HEK293T (cell line): ENCODE measurements around the gene OR4F6.
"Not testable (repeated sequence)": the region's sequence is repeated elsewhere in the genome, so short reads cannot be mapped to it uniquely, and the experiment has no call there.

Experiments
- CTCF ChIA-PET: fragments of 350-600 bp; formaldehyde crosslinking; extraction: SDS; loops from one replicate; lab custom pipeline; 2021; ENCODE audit warnings: antibody characterized with exemption, inconsistent platforms; lab: Yijun Ruan, JAX
- POLR2A ChIA-PET: fragments of 350-600 bp; formaldehyde crosslinking; extraction: SDS; loops from one replicate; lab custom pipeline; 2020; ENCODE audit warnings: antibody characterized with exemption, inconsistent platforms; lab: Yijun Ruan, JAX
- DNase-seq: peaks from one replicate; pipeline ENCODE4 v3.0.0; 2012; ENCODE audit warnings: mixed read lengths; ENCODE audit errors: extremely low spot score
- ARNT ChIP-seq: fragments of 450-650 bp; IDR thresholded peaks from 2 replicates; pipeline ENCODE4 v1.6.1; 2017; ENCODE audit warnings: mild to moderate bottlenecking
- BHLHE40 ChIP-seq: fragments of 450-650 bp; IDR thresholded peaks from 2 replicates; pipeline ENCODE4 v1.6.1; 2016; ENCODE audit warnings: mild to moderate bottlenecking, moderate library complexity, borderline replicate concordance
- CTBP1 ChIP-seq: fragments of 450-650 bp; IDR thresholded peaks from 2 replicates; pipeline ENCODE4 v1.6.1; 2016; ENCODE audit warnings: borderline replicate concordance
- ELF4 ChIP-seq: fragments of 450-650 bp; IDR thresholded peaks from 2 replicates; pipeline ENCODE4 v1.6.1; 2017; ENCODE audit warnings: antibody characterized with exemption
- FOXA1 ChIP-seq: fragments of 450-650 bp; IDR thresholded peaks from 2 replicates; pipeline ENCODE4 v1.6.1; 2016; ENCODE audit warnings: mild to moderate bottlenecking
- FOXK2 ChIP-seq: fragments of 450-650 bp; IDR thresholded peaks from 2 replicates; pipeline ENCODE4 v1.6.1; 2016; ENCODE audit warnings: mild to moderate bottlenecking
- FOXM1 ChIP-seq: fragments of 450-650 bp; IDR thresholded peaks from 2 replicates; pipeline ENCODE4 v1.6.1; 2017; ENCODE audit warnings: mild to moderate bottlenecking, borderline replicate concordance
- HDGF ChIP-seq: fragments of 450-650 bp; IDR thresholded peaks from 2 replicates; pipeline ENCODE4 v1.6.1; 2017; ENCODE audit warnings: antibody characterized with exemption, borderline replicate concordance
- L3MBTL2 ChIP-seq: fragments of 450-650 bp; conservative IDR thresholded peaks from 2 replicates; pipeline ENCODE4 v1.6.1; 2016; ENCODE audit warnings: mild to moderate bottlenecking
- LEF1 ChIP-seq: fragments of 450-650 bp; IDR thresholded peaks from 2 replicates; pipeline ENCODE4 v1.6.1; 2017; ENCODE audit warnings: mild to moderate bottlenecking, borderline replicate concordance
- NFRKB ChIP-seq: fragments of 450-650 bp; IDR thresholded peaks from 2 replicates; pipeline ENCODE4 v1.6.1; 2016; ENCODE audit warnings: mild to moderate bottlenecking, moderate library complexity
- SP1 ChIP-seq: fragments of 450-650 bp; IDR thresholded peaks from 2 replicates; pipeline ENCODE4 v1.6.1; 2017
- SUZ12 ChIP-seq: fragments of 450-650 bp; IDR thresholded peaks from 2 replicates; pipeline ENCODE4 v1.6.1; 2016; ENCODE audit warnings: mild to moderate bottlenecking
- TARDBP ChIP-seq: fragments of 450-650 bp; IDR thresholded peaks from 2 replicates; pipeline ENCODE4 v1.6.1; 2016
- ZNF384 ChIP-seq: fragments of 450-650 bp; IDR thresholded peaks from 2 replicates; pipeline ENCODE4 v1.6.1; 2016
- TF ChIP-seq, protein P1 (sequence below): fragments of 450-650 bp; IDR thresholded peaks from 2 replicates; pipeline ENCODE4 v1.6.1; 2016

Gene OR4F6, protein sequence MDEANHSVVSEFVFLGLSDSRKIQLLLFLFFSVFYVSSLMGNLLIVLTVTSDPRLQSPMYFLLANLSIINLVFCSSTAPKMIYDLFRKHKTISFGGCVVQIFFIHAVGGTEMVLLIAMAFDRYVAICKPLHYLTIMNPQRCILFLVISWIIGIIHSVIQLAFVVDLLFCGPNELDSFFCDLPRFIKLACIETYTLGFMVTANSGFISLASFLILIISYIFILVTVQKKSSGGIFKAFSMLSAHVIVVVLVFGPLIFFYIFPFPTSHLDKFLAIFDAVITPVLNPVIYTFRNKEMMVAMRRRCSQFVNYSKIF

DNA sequence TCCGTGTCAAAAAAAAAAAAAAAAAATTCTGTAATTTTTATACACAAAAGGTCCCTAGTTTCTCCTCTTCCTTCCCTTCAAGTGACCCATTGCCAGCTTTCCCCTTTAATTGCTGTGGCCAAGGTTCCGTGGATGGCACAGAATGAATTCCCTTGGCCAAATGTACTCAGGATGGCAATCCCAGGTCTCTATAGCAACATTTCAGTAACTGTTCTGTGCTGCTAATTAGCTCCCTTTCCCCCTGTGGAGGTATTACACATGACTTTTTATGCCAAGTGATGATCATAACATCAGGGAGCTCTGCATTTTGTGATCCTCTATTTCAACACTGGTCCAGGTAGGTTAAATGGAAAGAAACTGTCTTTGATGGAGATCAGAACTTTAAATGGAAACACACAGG is at the start of gene OR4F6:
Gene OR4F6, plus strand, starts transcription at position 301 of the 400 bp plus-strand sequence. CDS start 2,211 bp downstream, outside the sequence.
- DNase-seq = no peak
- TF ChIP-seq FOXA1 = no peak
- no peak for TF ChIP-seq ELF4
- no peak for TF ChIP-seq ARNT
- TF ChIP-seq SUZ12 = no peak
- POLR2A ChIA-PET = no interaction called here
- CTCF ChIA-PET = no interaction called here

DNA sequence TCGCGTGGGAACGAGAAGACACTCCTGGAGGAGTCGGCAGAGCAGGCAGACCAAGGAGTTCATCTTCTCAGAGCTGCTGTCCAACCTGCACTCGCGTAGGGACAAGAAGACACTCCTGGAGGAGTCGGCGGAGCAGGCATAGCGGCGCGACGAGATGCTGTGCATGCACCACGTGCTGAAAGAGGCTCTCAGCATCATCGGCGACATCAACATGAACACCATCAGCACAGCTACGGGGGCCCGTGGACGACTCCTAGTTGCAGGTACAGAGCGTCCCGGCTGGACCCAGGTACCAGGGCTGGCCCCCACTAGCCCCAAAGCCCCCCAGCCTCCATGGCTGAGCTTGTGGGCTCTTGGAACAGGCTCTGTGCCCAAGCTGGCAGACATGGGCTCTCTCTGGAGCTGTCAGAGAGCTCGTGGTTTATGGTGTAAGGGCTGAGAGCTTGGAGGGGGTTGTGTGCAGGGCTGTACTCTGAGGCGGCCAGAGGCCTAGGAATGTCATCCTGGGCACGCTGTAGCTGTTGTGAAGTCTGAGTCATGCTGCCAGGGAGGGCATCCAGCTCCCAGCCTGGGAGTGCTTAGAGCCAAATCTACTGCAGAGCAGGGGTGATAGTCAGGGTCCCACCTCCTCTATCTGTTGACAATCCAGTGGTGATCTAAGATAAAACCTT is 38.5 kb upstream of the OR4F6 start:
- DNase-seq, POLR2A ChIA-PET, CTCF ChIA-PET: not testable (repeated sequence)

DNA sequence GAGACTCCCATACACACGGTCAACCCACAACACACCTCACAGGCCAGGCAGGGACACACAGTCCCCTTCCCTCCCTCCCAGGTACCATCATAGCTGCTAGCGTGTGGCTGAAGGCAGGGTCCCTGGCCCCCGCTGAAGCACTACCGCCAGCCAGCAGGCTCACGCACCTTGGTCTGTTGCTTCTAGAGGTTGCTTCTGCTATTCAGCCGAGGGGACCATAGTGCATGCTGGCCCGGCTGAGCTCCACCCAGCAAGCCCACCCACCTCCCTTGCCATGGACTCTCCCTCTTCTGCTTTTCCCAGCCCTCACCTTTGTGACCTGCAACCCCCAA is 38.0 kb upstream of the OR4F6 start:
- POLR2A ChIA-PET, CTCF ChIA-PET, DNase-seq: not testable (repeated sequence)

DNA sequence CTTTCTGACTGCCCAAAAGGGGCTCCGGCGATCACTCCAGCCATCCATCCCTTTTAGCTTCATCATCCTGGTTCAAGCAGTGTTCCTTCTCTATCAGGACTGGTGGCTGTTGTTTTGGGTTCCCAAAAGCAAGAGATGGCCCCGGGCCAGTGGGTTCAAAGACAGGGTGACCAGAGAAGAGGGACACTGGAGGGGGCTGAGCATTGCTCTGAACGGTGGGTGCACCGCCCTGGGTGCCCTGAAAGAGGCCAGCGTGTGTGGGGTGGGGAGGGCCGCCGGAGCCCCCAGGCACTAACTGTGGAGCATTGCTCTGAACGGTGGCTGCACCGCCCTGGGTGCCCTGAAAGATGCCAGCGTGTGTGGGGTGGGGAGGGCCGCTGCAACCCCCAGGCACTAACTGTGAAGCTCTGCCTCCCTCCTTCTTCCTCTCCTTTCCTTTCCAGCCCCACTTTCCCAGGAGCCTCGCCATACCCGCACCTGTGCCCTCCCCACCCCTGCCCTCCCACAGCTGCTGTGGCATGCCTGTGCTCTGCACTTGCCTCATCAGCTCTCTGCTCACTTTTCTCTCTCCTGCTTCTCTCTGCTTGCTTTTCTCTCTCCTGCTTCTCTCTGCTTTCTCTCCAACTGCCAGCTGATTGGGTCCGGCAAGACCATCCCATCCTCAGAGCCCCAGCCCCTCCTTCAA is 37.4 kb upstream of the OR4F6 start:
- CTCF ChIA-PET = interaction anchor here (0.6 to 1.3 kb wide), 3 partner anchors 255 to 1842 kb away, joined by 3 read pairs; no protein-coding TSS in a partner anchor
- DNase-seq = no peak
- no peak for TF ChIP-seq SUZ12
- TF ChIP-seq BHLHE40 = no peak
- TF ChIP-seq, protein P1, sequence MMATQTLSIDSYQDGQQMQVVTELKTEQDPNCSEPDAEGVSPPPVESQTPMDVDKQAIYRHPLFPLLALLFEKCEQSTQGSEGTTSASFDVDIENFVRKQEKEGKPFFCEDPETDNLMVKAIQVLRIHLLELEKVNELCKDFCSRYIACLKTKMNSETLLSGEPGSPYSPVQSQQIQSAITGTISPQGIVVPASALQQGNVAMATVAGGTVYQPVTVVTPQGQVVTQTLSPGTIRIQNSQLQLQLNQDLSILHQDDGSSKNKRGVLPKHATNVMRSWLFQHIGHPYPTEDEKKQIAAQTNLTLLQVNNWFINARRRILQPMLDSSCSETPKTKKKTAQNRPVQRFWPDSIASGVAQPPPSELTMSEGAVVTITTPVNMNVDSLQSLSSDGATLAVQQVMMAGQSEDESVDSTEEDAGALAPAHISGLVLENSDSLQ = no peak
- TF ChIP-seq FOXK2 = no peak
- no peak for TF ChIP-seq ARNT
- TF ChIP-seq SP1 = no peak
- POLR2A ChIA-PET = no interaction called here

DNA sequence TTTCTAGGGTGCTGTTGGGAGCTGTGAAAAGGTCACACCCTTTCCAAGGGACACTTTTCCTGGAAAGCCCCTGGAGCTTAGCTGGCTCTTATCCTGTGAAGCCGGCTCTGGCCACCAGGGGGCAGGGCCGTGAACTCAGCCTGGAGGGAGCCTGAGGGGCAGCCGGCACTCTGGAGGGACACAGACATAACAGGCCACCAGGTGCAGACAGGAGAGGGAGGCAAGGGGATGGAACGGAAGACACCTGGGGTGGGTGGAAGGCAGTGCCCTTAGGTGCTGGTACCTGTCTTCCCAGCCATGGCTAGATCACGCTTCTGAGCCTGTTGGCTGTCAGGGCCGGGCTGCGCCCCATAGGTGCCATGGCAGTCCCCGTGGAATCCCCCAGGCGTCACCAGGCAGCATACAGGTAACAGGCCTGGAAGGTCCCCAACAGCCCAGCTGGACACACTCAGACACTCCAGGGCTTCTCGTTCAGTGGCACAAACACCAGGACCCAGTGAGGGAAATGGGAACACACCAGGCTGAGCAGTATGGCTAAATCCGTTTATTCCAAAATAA is 36.1 kb upstream of the OR4F6 start:
- CTCF ChIA-PET = interaction anchor here (0.6 to 1.3 kb wide), 2 partner anchors 72 to 280 kb away, joined by 3 read pairs; no protein-coding TSS in a partner anchor
- DNase-seq, POLR2A ChIA-PET: not testable (repeated sequence)

DNA sequence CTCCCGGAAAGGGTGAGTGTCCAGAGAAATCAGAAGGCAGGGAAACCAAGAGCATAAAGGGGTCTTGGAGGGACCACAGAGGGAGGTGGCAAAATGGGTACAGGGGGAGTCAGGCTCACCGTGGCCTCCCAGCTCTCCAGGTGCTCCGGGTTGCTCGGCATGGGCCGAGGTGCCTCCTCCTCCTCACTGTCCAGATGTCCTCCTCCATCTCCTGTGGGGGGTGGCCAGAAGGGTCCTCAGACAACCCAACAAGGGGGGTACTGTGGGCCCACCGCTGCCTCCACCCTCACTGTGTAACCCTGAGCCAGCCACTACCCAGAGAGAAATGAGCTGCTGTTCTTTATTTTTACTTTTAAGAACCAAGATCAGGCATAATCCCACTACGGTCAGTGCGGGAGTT is 30.4 kb upstream of the OR4F6 start:
- DNase-seq = no peak
- TF ChIP-seq L3MBTL2 (no peak), ELF4 (no peak), FOXK2 (no peak), HDGF (no peak), TARDBP (no peak), ZNF384 (no peak), CTBP1 (no peak), FOXA1 (no peak), SP1 (no peak), NFRKB (no peak)
- TF ChIP-seq, protein P1 = no peak
- ChIA-PET POLR2A (interaction anchor here (3.5 kb wide), 1 partner anchor 285 kb away, joined by 35 read pairs; no protein-coding TSS in a partner anchor), CTCF (interaction anchor here (0.6 to 1.8 kb wide), 3 partner anchors 135 to 286 kb away, joined by 3 to 11 read pairs (median 5); no protein-coding TSS in a partner anchor)

DNA sequence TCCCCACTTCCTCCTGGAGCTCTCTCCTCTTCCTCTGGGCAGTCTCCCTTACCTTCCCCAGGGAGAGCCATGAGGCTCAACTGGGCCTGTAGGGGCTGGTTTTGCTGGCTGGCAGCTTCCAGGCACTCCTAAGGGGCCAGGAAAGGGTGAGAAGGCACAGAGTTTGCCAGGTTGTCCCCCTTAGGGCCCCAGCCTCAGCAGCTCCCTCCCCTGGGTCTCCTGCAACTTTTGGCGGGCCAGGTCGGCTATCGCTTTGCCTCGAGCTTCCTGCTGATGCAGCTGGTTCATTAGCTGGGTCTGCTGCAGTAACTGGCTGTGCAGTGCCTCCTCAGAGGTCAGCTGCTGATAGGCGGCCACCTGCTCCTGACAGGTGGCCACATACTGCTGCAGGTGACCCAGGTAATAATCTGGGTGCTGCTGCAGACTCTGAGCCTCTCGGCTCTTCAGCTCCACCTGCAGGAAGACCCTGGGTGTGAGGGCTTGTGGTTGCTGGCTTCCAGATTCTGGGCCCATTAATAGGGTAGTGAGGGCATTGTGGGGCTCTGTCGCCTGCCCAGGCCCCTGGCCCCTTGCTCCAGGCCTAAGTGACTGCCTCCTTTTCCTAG is 29.7 kb upstream of the OR4F6 start:
- TF ChIP-seq SP1 (no peak), FOXM1 (no peak), BHLHE40 (no peak), FOXA1 (no peak), TARDBP (no peak), L3MBTL2 (no peak), LEF1 (no peak), CTBP1 (no peak), FOXK2 (no peak), ARNT (no peak)
- CTCF ChIA-PET = interaction anchor here (0.6 to 1.8 kb wide), 4 partner anchors 12 to 287 kb away, joined by 3 to 11 read pairs (median 4); no protein-coding TSS in a partner anchor
- POLR2A ChIA-PET = interaction anchor here (3.5 kb wide), 1 partner anchor 286 kb away, joined by 35 read pairs; no protein-coding TSS in a partner anchor
- DNase-seq = peak; percentile 15
